ENCODE measurements around the gene CDH16.
"Not testable (repeated sequence)": the region's sequence is repeated elsewhere in the genome, so short reads cannot be mapped to it uniquely, and the experiment has no call there.

Gene CDH16

DNA sequence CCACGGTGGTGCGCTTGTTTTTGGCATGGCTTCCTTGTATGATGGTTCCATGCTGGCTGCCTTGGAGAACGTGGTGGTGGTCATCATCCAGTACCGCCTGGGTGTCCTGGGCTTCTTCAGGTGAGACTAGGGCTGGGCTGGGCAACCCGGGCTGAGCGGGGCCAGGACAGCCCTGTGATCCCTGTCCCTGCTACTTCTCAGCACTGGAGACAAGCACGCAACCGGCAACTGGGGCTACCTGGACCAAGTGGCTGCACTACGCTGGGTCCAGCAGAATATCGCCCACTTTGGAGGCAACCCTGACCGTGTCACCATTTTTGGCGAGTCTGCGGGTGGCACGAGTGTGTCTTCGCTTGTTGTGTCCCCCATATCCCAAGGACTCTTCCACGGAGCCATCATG, 21.6 kb upstream of the CDH16 start:
- no peak for DNase-seq (ENCODE audit: low spot score)
- TF ChIP-seq, protein P1, sequence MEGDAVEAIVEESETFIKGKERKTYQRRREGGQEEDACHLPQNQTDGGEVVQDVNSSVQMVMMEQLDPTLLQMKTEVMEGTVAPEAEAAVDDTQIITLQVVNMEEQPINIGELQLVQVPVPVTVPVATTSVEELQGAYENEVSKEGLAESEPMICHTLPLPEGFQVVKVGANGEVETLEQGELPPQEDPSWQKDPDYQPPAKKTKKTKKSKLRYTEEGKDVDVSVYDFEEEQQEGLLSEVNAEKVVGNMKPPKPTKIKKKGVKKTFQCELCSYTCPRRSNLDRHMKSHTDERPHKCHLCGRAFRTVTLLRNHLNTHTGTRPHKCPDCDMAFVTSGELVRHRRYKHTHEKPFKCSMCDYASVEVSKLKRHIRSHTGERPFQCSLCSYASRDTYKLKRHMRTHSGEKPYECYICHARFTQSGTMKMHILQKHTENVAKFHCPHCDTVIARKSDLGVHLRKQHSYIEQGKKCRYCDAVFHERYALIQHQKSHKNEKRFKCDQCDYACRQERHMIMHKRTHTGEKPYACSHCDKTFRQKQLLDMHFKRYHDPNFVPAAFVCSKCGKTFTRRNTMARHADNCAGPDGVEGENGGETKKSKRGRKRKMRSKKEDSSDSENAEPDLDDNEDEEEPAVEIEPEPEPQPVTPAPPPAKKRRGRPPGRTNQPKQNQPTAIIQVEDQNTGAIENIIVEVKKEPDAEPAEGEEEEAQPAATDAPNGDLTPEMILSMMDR (IDR thresholded peaks at IDR 0.05; ENCODE audit: extremely low read depth, insufficient read depth, missing control alignments): no peak
- in situ Hi-C loops (cut with MboI; ENCODE audit: low pct_unique_long_range_greater_than_20kb, low sequenced_read_pairs, unreplicated experiment): no loop called here

DNA sequence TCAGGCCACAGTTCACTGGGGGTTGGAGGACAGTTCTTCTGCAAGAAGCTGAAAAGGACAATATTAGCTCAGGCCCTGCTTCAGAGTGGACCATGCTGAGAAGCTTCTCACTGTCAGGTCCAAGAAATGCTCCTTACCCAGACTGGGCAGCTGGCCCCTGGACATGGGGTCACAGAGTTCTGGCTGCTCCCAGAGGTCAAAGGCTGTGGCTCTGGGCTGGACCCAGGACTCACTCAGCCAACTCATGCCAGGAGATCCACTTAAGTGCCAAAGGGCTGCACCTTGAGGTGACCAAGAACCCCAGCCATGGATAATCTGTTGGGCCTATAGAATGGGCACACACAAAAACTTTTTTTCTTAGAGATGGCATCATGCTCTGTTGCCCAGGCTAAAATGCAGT, 20.7 kb upstream of the CDH16 start:
- TF ChIP-seq, protein P1 (IDR thresholded peaks at IDR 0.05; ENCODE audit: extremely low read depth, insufficient read depth, missing control alignments): no peak
- in situ Hi-C loops (cut with MboI; ENCODE audit: low pct_unique_long_range_greater_than_20kb, low sequenced_read_pairs, unreplicated experiment): no loop called here
- DNase-seq (ENCODE audit: low spot score): no peak

DNA sequence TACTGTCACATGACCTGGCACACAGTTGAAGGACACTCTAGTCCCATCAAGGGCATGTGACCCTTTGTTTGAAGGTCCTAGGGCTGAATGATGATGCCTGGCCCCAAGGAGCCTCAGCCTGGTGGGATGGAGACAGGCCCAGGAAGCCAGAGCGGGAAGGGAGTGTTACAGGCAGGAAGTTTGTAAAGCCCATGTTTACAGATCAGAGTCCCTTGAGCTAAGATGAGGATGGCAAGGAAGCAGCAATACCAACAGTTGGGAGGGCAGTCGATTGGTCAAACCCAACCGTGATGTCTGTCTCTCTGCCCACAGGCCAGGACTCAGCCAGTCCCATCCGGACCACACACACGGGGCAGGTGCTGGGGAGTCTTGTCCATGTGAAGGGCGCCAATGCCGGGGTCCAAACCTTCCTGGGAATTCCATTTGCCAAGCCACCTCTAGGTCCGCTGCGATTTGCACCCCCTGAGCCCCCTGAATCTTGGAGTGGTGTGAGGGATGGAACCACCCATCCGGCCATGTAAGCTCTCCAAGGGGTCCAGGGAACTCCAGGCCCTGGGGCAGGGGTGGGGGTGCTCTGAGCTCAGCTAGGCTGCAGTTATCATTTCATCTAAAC, 19.1 kb upstream of the CDH16 start:
- TF ChIP-seq, protein P1 (IDR thresholded peaks at IDR 0.05; ENCODE audit: extremely low read depth, insufficient read depth, missing control alignments): no peak
- DNase-seq (ENCODE audit: low spot score): no peak
- in situ Hi-C loops (cut with MboI; ENCODE audit: low pct_unique_long_range_greater_than_20kb, low sequenced_read_pairs, unreplicated experiment): no loop called here

DNA sequence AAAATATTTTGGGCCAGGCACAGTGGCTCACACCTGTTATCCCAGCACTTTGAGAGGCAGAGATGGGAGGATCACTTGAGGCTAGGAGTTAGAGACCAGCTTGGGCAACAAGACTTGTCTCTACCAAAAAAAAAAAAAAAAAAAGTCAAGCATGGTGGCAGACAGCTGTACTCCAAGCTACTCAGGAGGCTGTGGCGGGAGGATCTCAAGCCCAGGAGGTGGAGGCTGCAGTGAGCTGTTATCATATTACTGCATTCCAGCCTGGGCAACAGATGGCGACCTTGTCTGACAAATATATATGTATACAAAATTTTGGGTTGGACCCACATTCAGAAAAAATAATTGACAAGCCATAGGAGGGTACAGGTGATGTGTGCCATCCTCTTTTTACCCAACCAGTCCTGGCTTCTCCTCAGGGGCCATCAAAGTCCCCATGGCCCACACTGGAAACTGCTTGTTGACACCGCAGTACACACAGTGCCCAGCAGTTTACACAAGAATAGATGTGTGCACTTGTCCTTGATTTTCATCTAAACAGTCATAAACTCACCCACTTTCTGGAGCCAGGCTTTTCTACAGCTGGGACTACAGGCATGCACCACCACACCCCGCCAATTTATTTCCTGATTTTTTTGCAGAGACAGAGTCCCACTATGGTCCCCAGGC, 18.3 kb upstream of the CDH16 start:
- DNase-seq (ENCODE audit: low spot score): no peak
- in situ Hi-C loops (cut with MboI; ENCODE audit: low pct_unique_long_range_greater_than_20kb, low sequenced_read_pairs, unreplicated experiment): no loop called here
- TF ChIP-seq, protein P1 (IDR thresholded peaks at IDR 0.05; ENCODE audit: extremely low read depth, insufficient read depth, missing control alignments): no peak

DNA sequence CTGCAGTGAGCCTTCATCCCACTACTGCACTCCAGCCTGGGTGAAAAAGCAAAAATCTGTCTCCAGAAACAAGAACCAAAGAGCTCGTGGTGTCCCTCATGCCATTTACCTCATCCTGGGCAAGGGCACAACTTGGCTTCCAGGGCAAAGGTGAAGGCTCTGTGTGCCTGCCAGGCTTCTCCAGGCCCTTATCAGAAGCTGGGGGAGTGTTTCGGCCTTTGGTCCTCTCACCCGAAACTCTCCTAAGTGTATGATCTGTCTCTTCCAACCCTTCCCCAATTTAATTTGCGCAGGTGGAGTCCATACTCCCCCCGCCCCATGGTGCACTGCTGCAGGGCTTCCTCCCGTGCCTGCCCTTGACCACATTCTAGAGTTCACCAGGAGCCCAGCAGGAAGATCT, 17.8 kb upstream of the CDH16 start:
- TF ChIP-seq, protein P1 (IDR thresholded peaks at IDR 0.05; ENCODE audit: extremely low read depth, insufficient read depth, missing control alignments): no peak
- in situ Hi-C loops (cut with MboI; ENCODE audit: low pct_unique_long_range_greater_than_20kb, low sequenced_read_pairs, unreplicated experiment): no loop called here
- DNase-seq (ENCODE audit: low spot score): no peak

DNA sequence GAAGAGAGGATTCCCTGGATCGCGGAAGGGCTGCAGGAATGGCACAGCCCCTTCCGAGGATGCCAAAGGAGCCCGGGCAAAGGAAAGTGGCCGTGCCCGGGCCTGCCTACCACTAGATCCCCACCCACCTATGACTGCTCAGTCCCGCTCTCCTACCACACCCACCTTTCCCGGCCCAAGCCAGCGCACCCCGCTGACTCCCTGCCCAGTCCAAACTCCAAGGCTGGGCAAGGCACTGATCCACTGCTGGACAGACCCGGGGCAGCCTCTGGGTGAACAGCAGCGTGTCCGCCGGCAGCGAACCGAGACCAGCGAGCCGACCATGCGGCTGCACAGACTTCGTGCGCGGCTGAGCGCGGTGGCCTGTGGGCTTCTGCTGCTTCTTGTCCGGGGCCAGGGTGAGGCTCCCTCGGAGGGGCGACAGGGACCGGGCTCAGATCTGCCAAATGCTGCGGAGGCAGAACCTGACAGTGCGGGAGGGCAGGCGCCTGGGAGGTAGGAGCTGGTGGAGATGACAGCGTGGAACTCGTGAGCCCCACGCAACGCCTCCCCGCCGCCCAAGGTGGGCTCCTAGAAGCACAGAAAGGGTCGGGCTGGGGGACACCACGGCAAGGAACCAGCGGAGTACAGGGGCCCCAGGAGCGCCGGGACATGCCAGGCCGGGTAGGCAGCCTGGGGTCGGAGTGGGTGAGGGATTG, 16.8 kb upstream of the CDH16 start, which contains the start of gene CES2:
CES2 (plus strand) TSS at position 203 of the 698 bp plus-strand sequence; CDS start at position 323, 120 bp downstream.
- DNase-seq (ENCODE audit: low spot score): no peak
- TF ChIP-seq, protein P1 (IDR thresholded peaks at IDR 0.05; ENCODE audit: extremely low read depth, insufficient read depth, missing control alignments): no peak
- in situ Hi-C loops (cut with MboI; ENCODE audit: low pct_unique_long_range_greater_than_20kb, low sequenced_read_pairs, unreplicated experiment): no loop called here

DNA sequence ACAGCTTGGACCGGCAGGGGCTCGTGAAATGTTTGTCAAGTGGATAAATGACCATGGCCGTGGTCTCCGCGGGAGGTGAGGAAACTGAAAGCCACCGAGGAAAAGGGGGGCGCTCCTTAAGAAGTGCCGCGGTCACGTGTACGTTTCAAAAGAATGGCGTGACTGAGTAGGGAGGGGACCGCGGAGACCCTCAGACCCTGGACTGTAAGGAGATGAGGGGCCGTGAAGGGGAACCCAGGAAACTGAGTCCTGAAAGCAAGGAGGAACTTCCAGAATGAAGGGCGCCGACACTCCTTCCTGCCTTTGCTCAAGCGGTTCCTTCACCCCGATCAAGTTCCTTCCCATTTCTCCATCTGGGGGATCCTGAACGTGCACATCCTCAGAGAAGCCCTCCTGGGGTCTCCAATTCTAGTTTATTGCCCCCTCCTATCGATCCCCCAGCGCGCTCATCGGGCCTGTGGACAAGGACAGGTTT, 16.2 kb upstream of the CDH16 start:
- DNase-seq (ENCODE audit: low spot score); in situ Hi-C loops (cut with MboI; ENCODE audit: low pct_unique_long_range_greater_than_20kb, low sequenced_read_pairs, unreplicated experiment): not testable (repeated sequence)

Measured in GM13977 (cell line).